ENCODE measurements around the gene RASSF10.
"Not testable (repeated sequence)": the region's sequence is repeated elsewhere in the genome, so short reads cannot be mapped to it uniquely, and the experiment has no call there.

RASSF10 gene

GRCh38 chr11:13029872-13030271 is 20.8 kb downstream of the RASSF10 start:
- no peak for DNase-seq

DNA sequence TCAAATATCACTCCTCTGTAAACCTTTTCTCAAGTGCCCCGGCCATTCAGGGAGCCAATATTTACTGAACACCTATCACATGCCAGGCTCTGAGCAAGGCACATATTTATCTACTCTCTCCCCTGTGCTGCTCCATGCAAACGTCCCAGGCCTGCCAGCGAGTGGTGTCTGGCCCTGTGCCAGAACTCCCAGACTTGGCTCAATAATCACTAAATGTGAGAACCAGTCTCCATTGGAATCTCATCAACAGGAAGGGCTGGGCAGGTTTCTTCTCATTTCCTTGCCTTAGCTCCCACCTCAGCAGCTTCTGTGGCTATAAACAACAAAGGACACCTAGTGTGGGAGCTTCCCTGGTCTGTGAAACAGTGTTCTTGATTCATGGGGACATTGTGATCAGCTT is 21.7 kb downstream of the RASSF10 start:
- no peak for DNase-seq

- DNase-seq = no peak
Measured at GRCh38 chr11:13031349-13031748, 22.2 kb downstream of the RASSF10 start.

DNA sequence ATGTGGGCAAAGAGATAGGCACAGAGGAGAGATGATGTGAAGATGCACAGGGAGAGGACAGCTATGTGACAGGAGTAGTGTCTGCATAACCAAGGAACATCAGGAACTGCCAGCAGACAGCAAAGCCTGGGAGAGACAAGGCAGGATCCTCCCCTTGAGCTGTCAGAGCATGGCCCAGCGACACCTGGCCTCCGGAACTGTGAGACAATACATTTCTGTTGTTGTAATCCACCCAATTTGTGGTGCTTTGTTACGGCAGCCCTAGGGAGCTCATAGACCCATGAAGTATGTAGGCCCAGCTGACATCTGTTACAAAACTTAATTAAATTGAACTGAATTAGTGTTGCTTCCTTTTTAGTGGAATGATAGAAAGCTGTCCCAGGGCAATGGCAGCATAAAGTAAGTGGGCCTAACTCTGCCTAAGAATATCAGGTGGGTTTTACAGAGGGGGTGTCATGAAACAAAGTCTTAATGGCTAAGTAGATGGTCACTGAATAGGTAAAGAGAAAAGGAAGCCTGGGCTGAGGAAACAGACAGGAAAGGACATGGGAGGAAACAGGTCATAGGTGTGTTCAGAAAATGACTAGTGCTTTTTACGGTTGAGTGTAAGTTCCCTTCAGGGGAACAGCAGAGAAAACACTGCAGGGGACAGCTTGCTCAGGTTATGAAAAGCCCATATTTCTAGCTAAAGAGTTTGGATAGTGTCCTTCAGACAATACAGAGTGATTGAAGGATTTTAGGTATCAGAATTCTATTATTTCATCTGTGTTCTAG is 24.8 kb downstream of the RASSF10 start:
- DNase-seq = no peak

GRCh38 chr11:13035711-13036110 is 26.6 kb downstream of the RASSF10 start:
- no peak for DNase-seq

GRCh38 chr11:13036235-13036634 is 27.1 kb downstream of the RASSF10 start:
- no peak for DNase-seq

- no peak for DNase-seq
Measured at GRCh38 chr11:13038366-13038765, 29.2 kb downstream of the RASSF10 start.

GRCh38 chr11:13039126-13039525 is 30.0 kb downstream of the RASSF10 start:
- DNase-seq = no peak

- DNase-seq = no peak
Measured at GRCh38 chr11:13040969-13041561, 31.9 kb downstream of the RASSF10 start.

DNA sequence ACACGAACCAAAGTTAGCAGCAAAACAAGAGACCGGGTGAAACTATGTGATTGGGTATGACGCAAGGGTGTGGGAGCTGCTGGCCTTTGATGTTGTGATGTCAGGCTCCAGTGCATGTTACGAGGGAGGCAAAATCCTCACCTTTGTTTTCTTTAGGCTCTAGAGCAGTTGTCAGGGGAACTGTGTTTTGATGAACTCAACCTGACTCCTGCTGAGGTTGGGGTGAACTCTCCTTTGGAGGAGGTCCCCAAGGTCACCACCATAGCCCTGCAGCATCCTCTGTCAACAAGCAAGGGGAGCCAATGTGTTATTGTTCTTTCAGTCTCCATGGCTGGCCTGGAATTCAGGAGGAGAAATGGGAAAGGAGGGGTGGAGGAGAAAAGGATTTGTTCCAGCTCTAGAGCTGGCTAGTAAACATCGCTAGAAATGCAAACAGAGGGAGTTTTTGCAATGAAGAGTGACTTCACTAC is 33.8 kb downstream of the RASSF10 start:
- DNase-seq = peak; percentile 11

- DNase-seq = no peak
Measured at GRCh38 chr11:13043912-13044628, 35.0 kb downstream of the RASSF10 start.

GRCh38 chr11:13045089-13045488 is 36.0 kb downstream of the RASSF10 start:
- DNase-seq = not testable (repeated sequence)

DNA sequence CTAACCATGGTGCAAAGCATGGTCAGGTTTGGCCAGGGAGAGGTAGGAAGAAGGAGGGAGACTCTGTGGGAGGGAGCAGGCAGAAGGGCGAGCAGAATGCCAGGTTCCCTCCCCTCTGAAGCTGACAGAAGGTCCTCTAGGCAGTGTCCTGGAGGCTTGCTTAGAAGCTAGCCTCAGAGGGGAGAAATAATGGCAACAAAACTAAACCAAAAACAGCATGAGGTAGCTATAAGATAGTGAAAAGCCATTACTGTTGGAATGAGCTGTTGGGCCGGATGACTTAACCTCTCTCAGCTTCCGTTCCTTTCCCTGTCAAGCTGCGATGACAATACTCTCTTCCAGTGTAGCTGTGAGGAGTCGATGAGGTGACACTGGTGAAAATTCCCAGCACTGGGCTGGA is 36.6 kb downstream of the RASSF10 start:
- DNase-seq = no peak

GRCh38 chr11:13046637-13047570 is 37.8 kb downstream of the RASSF10 start:
- no peak for DNase-seq

GRCh38 chr11:13047884-13048283 is 38.8 kb downstream of the RASSF10 start:
- no peak for DNase-seq

- DNase-seq = no peak
Measured at GRCh38 chr11:13051257-13051656, 42.1 kb downstream of the RASSF10 start.

DNA sequence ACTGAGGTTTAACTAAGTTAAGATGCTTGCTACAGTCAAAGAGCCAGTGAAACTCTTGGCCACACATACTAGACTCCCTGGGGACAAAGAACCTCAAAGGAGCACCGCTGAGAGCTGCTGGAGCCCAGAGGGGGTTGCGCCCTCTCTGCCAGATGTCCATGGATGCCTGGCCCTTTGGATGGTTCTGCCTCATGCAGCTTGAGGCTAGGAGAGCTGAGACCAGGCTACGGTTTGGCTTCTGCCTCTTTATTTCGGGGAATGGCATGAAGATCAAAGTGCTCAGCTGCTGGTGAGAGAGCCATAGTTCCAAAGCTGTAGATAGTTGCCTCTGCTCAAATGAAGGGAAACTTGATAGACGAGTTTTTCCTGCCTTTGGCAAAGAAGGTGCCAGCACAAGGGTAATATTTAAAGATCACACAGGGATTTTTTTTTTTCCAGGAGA is 43.0 kb downstream of the RASSF10 start:
- DNase-seq = no peak

GRCh38 chr11:13053255-13053917 is 44.3 kb downstream of the RASSF10 start:
- DNase-seq = no peak

DNA sequence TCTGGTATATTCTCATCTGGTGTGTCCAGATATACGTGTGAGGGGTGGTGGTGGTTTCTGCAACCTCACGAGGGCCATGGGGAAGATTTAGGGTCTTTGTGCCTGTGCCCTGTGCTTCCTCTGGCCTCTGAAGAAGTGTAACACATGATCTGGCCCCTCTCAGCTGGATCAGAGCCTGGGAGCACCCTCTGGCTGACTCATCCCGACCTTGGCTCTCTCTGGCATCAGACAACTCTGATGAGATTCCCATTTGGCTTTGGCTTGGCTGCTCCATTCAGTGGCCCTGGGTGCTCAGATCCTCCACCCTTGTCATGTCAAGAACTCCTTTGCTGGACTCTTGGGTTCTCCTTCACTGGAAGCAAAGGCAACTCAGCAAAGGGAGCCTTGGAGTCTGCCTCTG is 45.2 kb downstream of the RASSF10 start:
- DNase-seq = no peak

GRCh38 chr11:13055200-13055599 is 46.1 kb downstream of the RASSF10 start:
- DNase-seq = no peak

- no peak for DNase-seq
Measured at GRCh38 chr11:13061294-13061990, 52.3 kb downstream of the RASSF10 start.

Data from kidney glomerular epithelial cell (primary cell).